Ureter (tissue), 1 donor: ENCODE results near the gene TLCD3A. TPM values are rescaled to one million over a fixed set of nuclear protein-coding genes. Genes with fewer than 3 reads are reported as not detected.
A peak's percentile ranks its signal among the peaks of the same experiment; 100 is the strongest.
"Not testable (repeated sequence)": the region's sequence is repeated elsewhere in the genome, so short reads cannot be mapped to it uniquely, and the experiment has no call there.

ENCODE experiments used
- DNase-seq: peaks from one replicate; pipeline ENCODE4 v3.0.0-alpha.2; 2020; ENCODE audit warnings: low spot score
- total RNA-seq: library from RNA; stranded (reverse); gene quantifications from one replicate; pipeline ENCODE4 v1.2.4, GENCODE V29; 2023
- donor health status: DM: yes; HTN: yes; CAD: no.

Gene TLCD3A
- 38.3 TPM for total RNA-seq

GRCh38 chr17:732067-732901 lies at the start of gene TLCD3A:
TLCD3A (plus strand) TSS chr17:732596; CDS start chr17:732648, 52 bp downstream.
- peak; percentile 70 for DNase-seq

GRCh38 chr17:683040-683439 lies 49.4 kb upstream of the TLCD3A start:
- DNase-seq: no peak

- DNase-seq: no peak
Observed at GRCh38 chr17:683499-684254, 48.7 kb upstream of the TLCD3A start.

- no peak for DNase-seq
Observed at GRCh38 chr17:685006-685405, 47.4 kb upstream of the TLCD3A start.

- no peak for DNase-seq
Observed at GRCh38 chr17:688100-688989, 44.1 kb upstream of the TLCD3A start.

GRCh38 chr17:689556-690275 lies 42.7 kb upstream of the TLCD3A start:
- DNase-seq: no peak

GRCh38 chr17:690361-690760 lies 42.0 kb upstream of the TLCD3A start:
- no peak for DNase-seq

GRCh38 chr17:691423-691822 lies 41.0 kb upstream of the TLCD3A start:
- DNase-seq: no peak

- DNase-seq: no peak
Observed at GRCh38 chr17:692116-692515, 40.3 kb upstream of the TLCD3A start.

- DNase-seq: no peak
Observed at GRCh38 chr17:693791-694638, 38.4 kb upstream of the TLCD3A start.

GRCh38 chr17:696369-696768 lies 36.0 kb upstream of the TLCD3A start:
- no peak for DNase-seq

- DNase-seq: no peak
Observed at GRCh38 chr17:697682-698081, 34.7 kb upstream of the TLCD3A start.

- DNase-seq: not testable (repeated sequence)
Observed at GRCh38 chr17:698096-698495, 34.3 kb upstream of the TLCD3A start.

GRCh38 chr17:699345-699744 lies 33.1 kb upstream of the TLCD3A start:
- DNase-seq: no peak

- no peak for DNase-seq
Observed at GRCh38 chr17:700504-701094, 31.8 kb upstream of the TLCD3A start.

- no peak for DNase-seq
Observed at GRCh38 chr17:703081-703875, 29.1 kb upstream of the TLCD3A start.

- no peak for DNase-seq
Observed at GRCh38 chr17:704111-704864, 28.1 kb upstream of the TLCD3A start.

- no peak for DNase-seq
Observed at GRCh38 chr17:705011-705410, 27.4 kb upstream of the TLCD3A start.
